Smooth muscle cell (in vitro differentiated cells): ENCODE data around the gene TMEM100. TPM values are rescaled to one million over a fixed set of nuclear protein-coding genes. Genes with fewer than 3 reads are reported as not detected.

ENCODE experiments used
- DNase-seq: peaks from one replicate; lab custom pipeline; 2025; ENCODE audit not compliant: unreplicated experiment; lab: John Stamatoyannopoulos, UW
- H2AFZ ChIP-seq: fragments of 200-600 bp; sonication (generic); 2 replicates; pipeline ENCODE4 v1.6.0; 2016; ENCODE audit warnings: antibody characterized with exemption, low read depth, mild to moderate bottlenecking
- H3F3A ChIP-seq: fragments of 200-600 bp; sonication (generic); 2 replicates; pipeline ENCODE4 v1.6.0; 2017; ENCODE audit warnings: antibody characterized with exemption, low read depth
- H3K27ac ChIP-seq: fragments of 200-600 bp; sonication (generic); 2 replicates; pipeline ENCODE4 v1.5.1; 2016; ENCODE audit warnings: low read depth, mild to moderate bottlenecking
- H3K27me3 ChIP-seq: fragments of 200-600 bp; sonication (generic); 2 replicates; pipeline ENCODE4 v1.6.1; 2016; ENCODE audit warnings: low read depth, mild to moderate bottlenecking
- H3K36me3 ChIP-seq: fragments of 200-600 bp; sonication (generic); 2 replicates; pipeline ENCODE4 v1.5.1; 2016; ENCODE audit warnings: low read depth
- H3K4me1 ChIP-seq: fragments of 200-600 bp; sonication (generic); 2 replicates; pipeline ENCODE4 v1.5.1; 2016; ENCODE audit warnings: low read depth
- H3K4me2 ChIP-seq: fragments of 200-600 bp; sonication (generic); 2 replicates; pipeline ENCODE4 v1.6.0; 2016; ENCODE audit warnings: mild to moderate bottlenecking
- H3K4me3 ChIP-seq: fragments of 200-600 bp; sonication (generic); 2 replicates; pipeline ENCODE4 v1.5.1; 2016; ENCODE audit warnings: mild to moderate bottlenecking
- H3K79me2 ChIP-seq: fragments of 200-600 bp; sonication (generic); 2 replicates; pipeline ENCODE4 v1.6.0; 2016; ENCODE audit warnings: low read depth, mild to moderate bottlenecking
- H3K9ac ChIP-seq: fragments of 200-600 bp; sonication (generic); 2 replicates; pipeline ENCODE4 v1.6.0; 2016; ENCODE audit warnings: low read depth
- H3K9me3 ChIP-seq: fragments of 200-600 bp; sonication (generic); replicated peaks from 2 replicates; pipeline ENCODE4 v1.5.1; 2016; ENCODE audit warnings: low read depth
- H4K20me1 ChIP-seq: fragments of 200-600 bp; sonication (generic); 2 replicates; pipeline ENCODE4 v1.6.0; 2016; ENCODE audit warnings: low read depth
- WGBS: methylation state at CpG from one replicate; pipeline ENCODE4 v1.1.7; 2016; ENCODE audit warnings: low lambda C conversion rate; 5-methylcytosine and 5-hydroxymethylcytosine counted together
- polyA plus RNA-seq: library from polyadenylated mRNA; unstranded; fragments of >200 nt; fragmentation: Nextera tagmentation; extraction: Ambion mirVana; gene quantifications from 2 replicates; pipeline ENCODE4 v1.2.1, GENCODE V29; 2016
- total RNA-seq: library from RNA; depleted of rRNA; stranded (reverse); fragments of >200 nt; gene quantifications from 2 replicates; pipeline ENCODE4 v1.2.3, GENCODE V29; 2014
- TF ChIP-seq, protein P1 (sequence below): fragments of 200-600 bp; sonication (generic); IDR thresholded peaks from 2 replicates; pipeline ENCODE4 v1.5.1; 2017; ENCODE audit warnings: borderline replicate concordance, mild to moderate bottlenecking, antibody characterized with exemption; ENCODE audit not compliant: insufficient read depth, poor library complexity, severe bottlenecking

The TMEM100 gene
- total and polyA plus RNA-seq, 2 experiments from 2014 or later = 1.9 to 2.9 TPM

DNA sequence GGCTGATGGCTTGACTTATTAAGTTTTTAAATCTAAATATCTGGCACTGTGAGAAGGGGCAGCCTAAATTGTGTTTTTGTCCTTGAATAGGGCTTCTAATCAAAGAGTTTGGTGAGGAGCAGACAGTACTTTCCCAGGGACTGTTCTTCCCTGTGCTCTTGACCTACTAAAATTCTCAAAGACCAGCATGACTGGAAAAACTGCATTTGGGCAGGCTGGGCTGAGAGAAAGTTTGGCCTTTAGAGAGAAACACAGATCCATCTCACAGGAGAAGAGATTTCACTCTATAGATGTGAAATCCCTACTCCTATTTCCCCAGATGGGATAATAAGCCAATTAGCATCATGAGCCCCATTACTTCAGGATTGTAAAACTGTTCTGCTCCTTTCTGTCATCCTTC lies 35.5 kb upstream of the TMEM100 start:
- no peak for DNase-seq
- Histone ChIP-seq H3K4me1 (no peaks in the 10 kb centered on the region), H3K4me2 (no peak overlapping the region), H3K36me3 (no peaks in the 10 kb centered on the region), H3K27ac (no peak overlapping the region), H3K79me2 (peaks cover 84% of the 10 kb centered on the region), H3K4me3 (no peak overlapping the region), H4K20me1 (peaks cover 79% of the 10 kb centered on the region), H3F3A (no peaks in the 10 kb centered on the region), H3K9ac (no peak overlapping the region), H2AFZ (no peak overlapping the region), H3K9me3 (no peaks in the 10 kb centered on the region), H3K27me3 (no peaks in the 10 kb centered on the region)
- TF ChIP-seq, protein P1, sequence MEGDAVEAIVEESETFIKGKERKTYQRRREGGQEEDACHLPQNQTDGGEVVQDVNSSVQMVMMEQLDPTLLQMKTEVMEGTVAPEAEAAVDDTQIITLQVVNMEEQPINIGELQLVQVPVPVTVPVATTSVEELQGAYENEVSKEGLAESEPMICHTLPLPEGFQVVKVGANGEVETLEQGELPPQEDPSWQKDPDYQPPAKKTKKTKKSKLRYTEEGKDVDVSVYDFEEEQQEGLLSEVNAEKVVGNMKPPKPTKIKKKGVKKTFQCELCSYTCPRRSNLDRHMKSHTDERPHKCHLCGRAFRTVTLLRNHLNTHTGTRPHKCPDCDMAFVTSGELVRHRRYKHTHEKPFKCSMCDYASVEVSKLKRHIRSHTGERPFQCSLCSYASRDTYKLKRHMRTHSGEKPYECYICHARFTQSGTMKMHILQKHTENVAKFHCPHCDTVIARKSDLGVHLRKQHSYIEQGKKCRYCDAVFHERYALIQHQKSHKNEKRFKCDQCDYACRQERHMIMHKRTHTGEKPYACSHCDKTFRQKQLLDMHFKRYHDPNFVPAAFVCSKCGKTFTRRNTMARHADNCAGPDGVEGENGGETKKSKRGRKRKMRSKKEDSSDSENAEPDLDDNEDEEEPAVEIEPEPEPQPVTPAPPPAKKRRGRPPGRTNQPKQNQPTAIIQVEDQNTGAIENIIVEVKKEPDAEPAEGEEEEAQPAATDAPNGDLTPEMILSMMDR = no peak

DNA sequence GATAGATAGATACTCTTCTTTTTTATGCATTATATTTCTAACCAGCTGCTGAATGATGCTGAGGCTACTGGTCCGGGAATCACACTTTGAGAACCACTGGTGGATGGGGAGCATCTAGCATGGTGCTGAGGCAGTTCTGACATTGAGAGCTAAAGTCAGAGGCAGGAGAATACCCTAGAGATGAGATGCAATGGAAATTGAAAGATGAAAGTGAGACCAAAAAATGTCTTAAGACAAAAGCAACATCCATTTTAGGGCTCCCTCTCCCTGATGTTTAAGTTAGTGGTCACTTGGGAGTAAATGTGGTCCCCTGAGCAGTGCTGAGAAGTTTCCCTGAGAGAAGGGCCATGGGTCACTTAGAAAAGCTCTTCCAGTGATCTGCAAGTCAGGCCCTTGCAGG lies 35.0 kb upstream of the TMEM100 start:
- no peak overlapping the region for H2AFZ ChIP-seq
- no peak for DNase-seq
- H3F3A ChIP-seq = no peaks in the 10 kb centered on the region
- no peaks in the 10 kb centered on the region for H3K27me3 ChIP-seq
- H3K4me3 ChIP-seq = no peak overlapping the region
- H4K20me1 ChIP-seq = peaks cover 78% of the 10 kb centered on the region
- H3K9me3 ChIP-seq = no peaks in the 10 kb centered on the region
- no peak overlapping the region for H3K27ac ChIP-seq
- no peak overlapping the region for H3K9ac ChIP-seq
- H3K4me1 ChIP-seq = no peaks in the 10 kb centered on the region
- TF ChIP-seq, protein P1 = no peak
- peaks cover 84% of the 10 kb centered on the region for H3K79me2 ChIP-seq
- no peaks in the 10 kb centered on the region for H3K36me3 ChIP-seq
- WGBS = 93% methylated on average over 1 of the region's 1 CpG
- no peak overlapping the region for H3K4me2 ChIP-seq

DNA sequence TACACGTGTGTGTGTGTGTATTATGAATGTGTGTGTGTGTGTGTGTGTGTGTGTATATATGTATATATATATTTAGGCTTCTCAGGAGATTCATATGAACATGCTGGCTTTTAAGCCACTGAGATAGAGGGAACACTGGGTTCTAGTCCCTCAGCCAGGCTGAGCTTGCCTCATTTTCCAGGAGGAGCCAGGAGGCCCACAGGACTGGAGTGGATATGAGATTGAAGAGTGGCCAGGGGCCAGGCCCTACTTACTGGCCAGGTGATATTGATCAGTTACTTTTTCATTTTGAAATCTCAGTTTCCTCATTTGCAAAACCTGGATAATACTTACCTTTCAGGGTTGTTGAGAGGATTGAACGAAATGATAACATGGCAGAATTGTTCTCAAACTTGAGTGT lies 34.0 kb upstream of the TMEM100 start:
- no peak overlapping the region for H3K27ac ChIP-seq
- H3K4me1 ChIP-seq = peaks cover 9% of the 10 kb centered on the region
- DNase-seq = no peak
- no peak overlapping the region for H3K4me2 ChIP-seq
- no peaks in the 10 kb centered on the region for H3K9me3 ChIP-seq
- TF ChIP-seq, protein P1 = no peak
- no peaks in the 10 kb centered on the region for H3K27me3 ChIP-seq
- H3K4me3 ChIP-seq = no peak overlapping the region
- no peak overlapping the region for H2AFZ ChIP-seq
- 97% methylated on average over 2 of the region's 2 CpGs for WGBS
- peaks cover 68% of the 10 kb centered on the region for H4K20me1 ChIP-seq
- no peaks in the 10 kb centered on the region for H3F3A ChIP-seq
- H3K79me2 ChIP-seq = peaks cover 84% of the 10 kb centered on the region
- no peak overlapping the region for H3K9ac ChIP-seq
- no peaks in the 10 kb centered on the region for H3K36me3 ChIP-seq

DNA sequence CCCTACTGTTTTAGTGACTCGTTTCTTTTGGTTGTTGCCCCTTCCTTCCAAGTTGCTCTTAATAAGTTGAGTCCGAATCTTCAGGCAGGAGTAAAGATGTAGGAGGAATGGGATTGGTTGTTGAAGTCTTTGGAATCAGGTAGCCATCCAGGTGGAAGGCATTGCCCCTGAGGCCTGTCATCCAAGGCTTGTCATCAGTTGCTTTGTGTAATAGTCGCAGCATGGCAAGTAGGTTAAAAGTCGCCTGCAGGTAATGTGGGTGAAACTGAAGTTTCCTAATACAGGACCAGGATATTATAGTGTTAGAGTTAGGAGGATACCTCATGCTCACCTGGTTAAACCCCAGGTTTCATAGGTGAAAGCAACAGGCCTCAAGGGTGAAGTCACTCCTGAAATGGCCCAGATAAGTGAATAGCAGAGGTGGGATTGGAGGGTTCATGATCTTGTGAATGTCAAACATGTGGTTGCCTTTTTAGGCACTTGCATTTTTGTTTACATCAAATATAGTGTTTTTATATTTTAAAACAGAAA lies 29.1 kb upstream of the TMEM100 start:
- peaks cover 52% of the 10 kb centered on the region for H3K79me2 ChIP-seq

More for the DNA sequence above, 29.1 kb upstream of the TMEM100 start:
- Histone ChIP-seq H3K27me3 (no peaks in the 10 kb centered on the region), H2AFZ (peak overlapping the region; percentile 97), H3K4me1 (peaks cover 11% of the 10 kb centered on the region), H3K9ac (peak overlapping the region; percentile 40), H3K4me2 (peak overlapping the region; percentile 92), H3K9me3 (no peaks in the 10 kb centered on the region), H3F3A (peaks cover 3% of the 10 kb centered on the region), H3K36me3 (no peaks in the 10 kb centered on the region), H3K4me3 (peak overlapping the region; percentile 88), H4K20me1 (peaks cover 21% of the 10 kb centered on the region), H3K27ac (peak overlapping the region; percentile 39)
- 65% methylated on average over 4 of the region's 4 CpGs for WGBS
- TF ChIP-seq, protein P1 = no peak
- no peak for DNase-seq
